Central memory CD8-positive, alpha-beta T cell (primary cell): Measurements from ENCODE around the gene CD2.

Source experiments
- ATAC-seq: fragments of 150-1000 bp; cut with Tn5 transposase; replicated peaks from 2 replicates; pipeline ENCODE4 v1.10.0; 2022; ENCODE audit warnings: mild to moderate bottlenecking, moderate FRiP score, moderate number of reproducible peaks; ENCODE audit not compliant: poor library complexity, severe bottlenecking; ENCODE audit errors: extremely low read depth
- DNase-seq, 2 donors: peaks; one replicate each; pipeline ENCODE4 v3.0.0; 2021; ENCODE audit warnings: low spot score in 2 of 2
- H3K27ac Mint-ChIP-seq: one replicate; pipeline ENCODE4 v1.8.0; 2022; ENCODE audit warnings: low read depth, mild to moderate bottlenecking, moderate library complexity, mixed read lengths
- H3K27me3 Mint-ChIP-seq: one replicate; pipeline ENCODE4 v1.8.0; 2022; ENCODE audit warnings: mixed read lengths
- H3K36me3 Mint-ChIP-seq: one replicate; pipeline ENCODE4 v1.8.0; 2022; ENCODE audit warnings: mild to moderate bottlenecking, moderate library complexity, mixed read lengths; ENCODE audit not compliant: insufficient read depth
- H3K4me1 Mint-ChIP-seq: one replicate; pipeline ENCODE4 v1.8.0; 2022; ENCODE audit warnings: mixed read lengths
- H3K4me3 Mint-ChIP-seq: one replicate; pipeline ENCODE4 v1.8.0; 2022; ENCODE audit warnings: mild to moderate bottlenecking, moderate library complexity, mixed read lengths
- H3K9me3 Mint-ChIP-seq: one replicate; pipeline ENCODE4 v1.8.0; 2022; ENCODE audit warnings: mixed read lengths

The CD2 gene

GRCh38 chr1:116764906-116765862 is 11.0 kb downstream of the CD2 start:
- no peak for ATAC-seq
- Mint-ChIP-seq H3K4me3 (peak overlapping the region; percentile 96), H3K9me3 (no peaks in the 10 kb centered on the region), H3K36me3 (peaks cover 95% of the 10 kb centered on the region), H3K27ac (peak overlapping the region; percentile 98), H3K4me1 (peaks cover 97% of the 10 kb centered on the region), H3K27me3 (no peaks in the 10 kb centered on the region)
- no peak for DNase-seq

GRCh38 chr1:116765962-116766361 is 11.7 kb downstream of the CD2 start:
- Mint-ChIP-seq H3K27ac (peak overlapping the region; percentile 98), H3K9me3 (no peaks in the 10 kb centered on the region), H3K36me3 (peaks cover 91% of the 10 kb centered on the region), H3K4me1 (peaks cover 98% of the 10 kb centered on the region), H3K27me3 (no peaks in the 10 kb centered on the region), H3K4me3 (peak overlapping the region; percentile 96)
- DNase-seq (no peak), ATAC-seq (no peak)

- Mint-ChIP-seq H3K27ac (peak overlapping the region; percentile 98), H3K4me3 (peak overlapping the region; percentile 96), H3K4me1 (peaks cover 100% of the 10 kb centered on the region), H3K27me3 (no peaks in the 10 kb centered on the region), H3K9me3 (no peaks in the 10 kb centered on the region), H3K36me3 (peaks cover 85% of the 10 kb centered on the region)
- ATAC-seq, result peak; percentile 40
- no peak for DNase-seq
Measured at GRCh38 chr1:116766616-116767469, 12.6 kb downstream of the CD2 start.

GRCh38 chr1:116767782-116768382 is 13.7 kb downstream of the CD2 start:
- Mint-ChIP-seq H3K27me3 (no peaks in the 10 kb centered on the region), H3K9me3 (no peaks in the 10 kb centered on the region), H3K27ac (peak overlapping the region; percentile 98), H3K36me3 (peaks cover 75% of the 10 kb centered on the region), H3K4me3 (peak overlapping the region; percentile 96), H3K4me1 (peaks cover 100% of the 10 kb centered on the region)
- DNase-seq (no peak), ATAC-seq (no peak)

- Mint-ChIP-seq H3K36me3 (peaks cover 68% of the 10 kb centered on the region), H3K27ac (peak overlapping the region; percentile 98), H3K4me3 (peak overlapping the region; percentile 96), H3K4me1 (peaks cover 94% of the 10 kb centered on the region), H3K27me3 (no peaks in the 10 kb centered on the region), H3K9me3 (no peaks in the 10 kb centered on the region)
- DNase-seq (no peak), ATAC-seq (no peak)
Measured at GRCh38 chr1:116768416-116769103, 14.3 kb downstream of the CD2 start.

- Mint-ChIP-seq H3K9me3 (no peaks in the 10 kb centered on the region), H3K36me3 (peaks cover 64% of the 10 kb centered on the region), H3K4me1 (peaks cover 89% of the 10 kb centered on the region), H3K4me3 (peak overlapping the region; percentile 96), H3K27ac (peak overlapping the region; percentile 98), H3K27me3 (no peaks in the 10 kb centered on the region)
- ATAC-seq, result no peak
- no peak for DNase-seq
Measured at GRCh38 chr1:116769104-116769452, 14.8 kb downstream of the CD2 start.

GRCh38 chr1:116769561-116769977 is 15.3 kb downstream of the CD2 start:
- DNase-seq (peak in 1 of 2 donors; percentile 74), ATAC-seq (peak; percentile 88)
- H3K4me3 Mint-ChIP-seq, result peak overlapping the region; percentile 96
- H3K4me1 Mint-ChIP-seq, result peaks cover 84% of the 10 kb centered on the region
- peaks cover 64% of the 10 kb centered on the region for H3K36me3 Mint-ChIP-seq
- no peaks in the 10 kb centered on the region for H3K9me3 Mint-ChIP-seq
- H3K27me3 Mint-ChIP-seq, result no peaks in the 10 kb centered on the region
- H3K27ac Mint-ChIP-seq, result peak overlapping the region; percentile 98

- DNase-seq, result no peak
- Mint-ChIP-seq H3K4me3 (peak overlapping the region; percentile 96), H3K27me3 (no peaks in the 10 kb centered on the region), H3K27ac (peak overlapping the region; percentile 98), H3K9me3 (no peaks in the 10 kb centered on the region), H3K36me3 (peaks cover 61% of the 10 kb centered on the region), H3K4me1 (peaks cover 80% of the 10 kb centered on the region)
- ATAC-seq, result no peak
Measured at GRCh38 chr1:116769994-116770393, 15.8 kb downstream of the CD2 start.

- H3K27me3 Mint-ChIP-seq, result no peaks in the 10 kb centered on the region
- no peak for ATAC-seq
- H3K4me1 Mint-ChIP-seq, result peaks cover 73% of the 10 kb centered on the region
- no peak for DNase-seq
- peak overlapping the region; percentile 98 for H3K27ac Mint-ChIP-seq
- H3K36me3 Mint-ChIP-seq, result peaks cover 58% of the 10 kb centered on the region
- no peaks in the 10 kb centered on the region for H3K9me3 Mint-ChIP-seq
- H3K4me3 Mint-ChIP-seq, result peak overlapping the region; percentile 96
Measured at GRCh38 chr1:116770625-116771024, 16.4 kb downstream of the CD2 start.

GRCh38 chr1:116771997-116772647 is 17.9 kb downstream of the CD2 start:
- Mint-ChIP-seq H3K4me3 (peak overlapping the region; percentile 18), H3K4me1 (peaks cover 62% of the 10 kb centered on the region), H3K36me3 (peaks cover 53% of the 10 kb centered on the region), H3K27me3 (no peaks in the 10 kb centered on the region), H3K9me3 (no peaks in the 10 kb centered on the region), H3K27ac (peak overlapping the region; percentile 98)
- ATAC-seq (no peak), DNase-seq (no peak)

- Mint-ChIP-seq H3K27me3 (no peaks in the 10 kb centered on the region), H3K36me3 (peaks cover 48% of the 10 kb centered on the region), H3K4me3 (peak overlapping the region; percentile 18)
Measured at GRCh38 chr1:116772648-116773045, 18.4 kb downstream of the CD2 start.

More at GRCh38 chr1:116772648-116773045, 18.4 kb downstream of the CD2 start:
- peak overlapping the region; percentile 81 for H3K27ac Mint-ChIP-seq
- ATAC-seq, result no peak
- H3K9me3 Mint-ChIP-seq, result no peaks in the 10 kb centered on the region
- peaks cover 62% of the 10 kb centered on the region for H3K4me1 Mint-ChIP-seq
- no peak for DNase-seq
